Prostate gland (tissue), 2 donors: ENCODE measurements around the gene SUPT7L.

Experiments
- CTCF ChIP-seq, 4 experiments: fragments of 200-600 bp in 2 of 4; fragments of 450-650 bp in 2 of 4; sonication (generic) in 2 of 4; IDR thresholded peaks; 1 replicate in 3 of 4; 2 replicates in 1 of 4; pipeline ENCODE4 v1.5.1; 2016 to 2019; ENCODE audit warnings: antibody characterized with exemption in 4 of 4, mild to moderate bottlenecking in 2 of 4, moderate library complexity in 2 of 4
- POLR2A ChIP-seq: fragments of 450-650 bp; IDR thresholded peaks from one replicate; pipeline ENCODE4 v1.6.1; 2016; ENCODE audit warnings: antibody characterized with exemption, mild to moderate bottlenecking

- TF ChIP-seq CTCF (IDR thresholded peaks at IDR 0.05), result no peak
- TF ChIP-seq POLR2A, result no peak
Observed at GRCh38 chr2:27697660-27698059, 34.2 kb upstream of the SUPT7L start.
